DMS114 treated with DMSO at 0.1 percent for 48 hours (cell line): ENCODE measurements around the gene NUP93.

Experiments
- DNase-seq: peaks from one replicate; lab custom pipeline; 2025; ENCODE audit not compliant: unreplicated experiment; lab: John Stamatoyannopoulos, UW

NUP93 gene

GRCh38 chr16:56741399-56741798 lies 11.5 kb downstream of the NUP93 start:
- no peak for DNase-seq

- DNase-seq: no peak
Observed at GRCh38 chr16:56742030-56742984, 12.4 kb downstream of the NUP93 start.

GRCh38 chr16:56743840-56744239 lies 13.9 kb downstream of the NUP93 start:
- DNase-seq: no peak

GRCh38 chr16:56744996-56745640 lies 15.2 kb downstream of the NUP93 start:
- no peak for DNase-seq

GRCh38 chr16:56747486-56748045 lies 17.6 kb downstream of the NUP93 start:
- no peak for DNase-seq

- DNase-seq: no peak
Observed at GRCh38 chr16:56748191-56748590, 18.3 kb downstream of the NUP93 start.

GRCh38 chr16:56748826-56749225 lies 18.9 kb downstream of the NUP93 start:
- DNase-seq: no peak

- no peak for DNase-seq
Observed at GRCh38 chr16:56749672-56750491, 20.0 kb downstream of the NUP93 start.

- no peak for DNase-seq
Observed at GRCh38 chr16:56753410-56753809, 23.5 kb downstream of the NUP93 start.

- no peak for DNase-seq
Observed at GRCh38 chr16:56755038-56755437, 25.1 kb downstream of the NUP93 start.

- DNase-seq: no peak
Observed at GRCh38 chr16:56758432-56758831, 28.5 kb downstream of the NUP93 start.

GRCh38 chr16:56758930-56759329 lies 29.0 kb downstream of the NUP93 start:
- no peak for DNase-seq

GRCh38 chr16:56763291-56763916 lies 33.5 kb downstream of the NUP93 start:
- no peak for DNase-seq

GRCh38 chr16:56764835-56765234 lies 34.9 kb downstream of the NUP93 start:
- DNase-seq: no peak

- DNase-seq: no peak
Observed at GRCh38 chr16:56765949-56766348, 36.0 kb downstream of the NUP93 start.

- DNase-seq: no peak
Observed at GRCh38 chr16:56767024-56767423, 37.1 kb downstream of the NUP93 start.

GRCh38 chr16:56769677-56770076 lies 39.7 kb downstream of the NUP93 start:
- no peak for DNase-seq

GRCh38 chr16:56771558-56772279 lies 41.8 kb downstream of the NUP93 start:
- DNase-seq: no peak

- DNase-seq: no peak
Observed at GRCh38 chr16:56773532-56773931, 43.6 kb downstream of the NUP93 start.
